GM21619 (cell line): ENCODE measurements around the gene PTPN22.

Source experiments
- ATAC-seq: cut with Tn5 transposase; IDR thresholded peaks from one replicate; pipeline ENCODE4 v1.9.1; 2021; ENCODE audit not compliant: unreplicated experiment

The PTPN22 gene

GRCh38 chr1:113887402-113888175 is 16.1 kb upstream of the PTPN22 start, which contains the start of gene BCL2L15:
Gene BCL2L15 (minus strand): TSS chr1:113887581. CDS start chr1:113887375, 206 bp downstream.
- ATAC-seq = no peak

GRCh38 chr1:113886417-113887401 is 15.2 kb upstream of the PTPN22 start:
- ATAC-seq = no peak

- ATAC-seq = no peak
These were observed 10.1 kb upstream of the PTPN22 start for GRCh38 chr1:113881661-113882060.

- ATAC-seq = no peak
These were observed 8.2 kb upstream of the PTPN22 start for GRCh38 chr1:113879739-113880038.

- ATAC-seq = no peak
These were observed 4.7 kb upstream of the PTPN22 start for GRCh38 chr1:113876176-113876575.

- peak; percentile 42 for ATAC-seq
These were observed 4.2 kb upstream of the PTPN22 start for GRCh38 chr1:113875714-113876113.

GRCh38 chr1:113874012-113874879 is 2.7 kb upstream of the PTPN22 start:
- no peak for ATAC-seq

- ATAC-seq = no peak
These were observed 865 bp upstream of the PTPN22 start for GRCh38 chr1:113872219-113872935.

GRCh38 chr1:113870778-113871177 is 734 bp downstream of the PTPN22 start:
- no peak for ATAC-seq

GRCh38 chr1:113868387-113869083 is 3.0 kb downstream of the PTPN22 start:
- no peak for ATAC-seq

GRCh38 chr1:113861641-113862040 is 9.9 kb downstream of the PTPN22 start:
- ATAC-seq = no peak

- no peak for ATAC-seq
These were observed 10.6 kb downstream of the PTPN22 start for GRCh38 chr1:113860891-113861290.

- ATAC-seq = peak; percentile 86
These were observed 11.9 kb downstream of the PTPN22 start for GRCh38 chr1:113859478-113860175.

- no peak for ATAC-seq
These were observed 12.5 kb downstream of the PTPN22 start for GRCh38 chr1:113858982-113859381.

- ATAC-seq = no peak
These were observed 13.1 kb downstream of the PTPN22 start for GRCh38 chr1:113858418-113858817.

- ATAC-seq = no peak
These were observed 13.7 kb downstream of the PTPN22 start for GRCh38 chr1:113857776-113858175.

- no peak for ATAC-seq
These were observed 15.1 kb downstream of the PTPN22 start for GRCh38 chr1:113856401-113856790.

- no peak for ATAC-seq
These were observed 15.7 kb downstream of the PTPN22 start for GRCh38 chr1:113855630-113856400.
